Endodermal cell (in vitro differentiated cells): ENCODE results near the gene EGFR. TPM values are rescaled to one million over a fixed set of nuclear protein-coding genes. Genes with fewer than 3 reads are reported as not detected.

Experiments used
- DNase-seq: peaks from one replicate; pipeline ENCODE4 v3.0.0-alpha.2; 2017
- H3K27ac ChIP-seq: 2 replicates; pipeline ENCODE4 v1.5.1; 2013; ENCODE audit warnings: mild to moderate bottlenecking, low read depth, low read length, moderate library complexity
- H3K27me3 ChIP-seq: 2 replicates; pipeline ENCODE4 v1.6.1; 2013; ENCODE audit warnings: mild to moderate bottlenecking, low read length, moderate library complexity; ENCODE audit not compliant: insufficient read depth, control insufficient read depth, poor library complexity, severe bottlenecking
- H3K36me3 ChIP-seq: 2 replicates; pipeline ENCODE4 v1.7.0; 2013; ENCODE audit warnings: mild to moderate bottlenecking, low read length, moderate library complexity; ENCODE audit not compliant: control insufficient read depth, insufficient read depth
- H3K4me1 ChIP-seq: one replicate; pipeline ENCODE4 v1.7.0; 2013; ENCODE audit warnings: low read length; ENCODE audit not compliant: control insufficient read depth, insufficient read depth
- H3K4me3 ChIP-seq: 2 replicates; pipeline ENCODE4 v1.5.1; 2013; ENCODE audit warnings: mild to moderate bottlenecking, low read length, moderate library complexity
- H3K9ac ChIP-seq: 2 replicates; pipeline ENCODE4 v1.6.1; 2013; ENCODE audit warnings: mild to moderate bottlenecking, low read length, moderate library complexity; ENCODE audit not compliant: poor library complexity, severe bottlenecking; ENCODE audit errors: extremely low read depth
- H3K9me3 ChIP-seq: 2 replicates; pipeline ENCODE4 v1.6.1; 2013; ENCODE audit warnings: mild to moderate bottlenecking, low read length, moderate library complexity; ENCODE audit not compliant: control insufficient read depth
- H3K27ac Mint-ChIP-seq: 2 replicates; pipeline ENCODE4 v1.8.0; 2020; ENCODE audit warnings: mixed read lengths
- H3K27me3 Mint-ChIP-seq: 2 replicates; pipeline ENCODE4 v1.8.0; 2021; ENCODE audit warnings: mild to moderate bottlenecking, mixed read lengths; ENCODE audit not compliant: insufficient read depth
- H3K36me3 Mint-ChIP-seq: 2 replicates; pipeline ENCODE4 v1.8.0; 2020; ENCODE audit warnings: low read depth, mixed read lengths
- H3K4me1 Mint-ChIP-seq: 2 replicates; pipeline ENCODE4 v1.8.0; 2020; ENCODE audit warnings: mixed read lengths
- H3K4me3 Mint-ChIP-seq: 2 replicates; pipeline ENCODE4 v1.8.0; 2020; ENCODE audit warnings: mild to moderate bottlenecking, moderate library complexity, mixed read lengths
- H3K9me3 Mint-ChIP-seq: 2 replicates; pipeline ENCODE4 v1.8.0; 2020; ENCODE audit warnings: mild to moderate bottlenecking, mixed read lengths
- CTCF ChIP-seq: fragments of 200-600 bp; sonication (generic); conservative IDR thresholded peaks from 2 replicates; pipeline ENCODE4 v1.5.0; 2021; ENCODE audit warnings: antibody characterized with exemption, mild to moderate bottlenecking
- WGBS, 2 experiments: methylation state at CpG; one replicate each; pipeline versions ENCODE4 v1.1.5 to v1.1.7; 2013; ENCODE audit warnings: missing lambda C conversion rate in 2 of 2, mixed read lengths in 1 of 2; ENCODE audit not compliant: insufficient coverage in 1 of 2, insufficient read length in 1 of 2; 5-methylcytosine and 5-hydroxymethylcytosine counted together
- total RNA-seq, 2 donors: library from RNA; stranded (reverse); fragmentation: NEBNext Ultra II Directional in 1 of 2; extraction: Animal tissue kit (Norgen Biotek cat#: 25700) in 1 of 2; gene quantifications; 2 replicates in 1 of 2; 3 replicates in 1 of 2; pipeline ENCODE4 v1.2.1, GENCODE V29; 2021

The EGFR gene
- total RNA-seq, 2 donors from 2014 or later: 5.0 to 5.8 TPM

GRCh38 chr7:55206235-55207029, 187.6 kb downstream of the EGFR start:
- 88 to 89% methylated on average over 6 to 9 of the region's 9 CpGs for WGBS, 2 experiments
- Mint-ChIP-seq H3K27ac (no peak overlapping the region), H3K4me3 (no peak overlapping the region), H3K4me1 (no peaks in the 10 kb centered on the region), H3K27me3 (no peaks in the 10 kb centered on the region), H3K9me3 (no peaks in the 10 kb centered on the region), H3K36me3 (no peaks in the 10 kb centered on the region)
- Histone ChIP-seq H3K27ac (no peak overlapping the region), H3K27me3 (no peaks in the 10 kb centered on the region), H3K36me3 (peaks cover 8% of the 10 kb centered on the region), H3K9me3 (peaks cover 7% of the 10 kb centered on the region), H3K4me1 (no peaks in the 10 kb centered on the region), H3K9ac (no peak overlapping the region), H3K4me3 (no peak overlapping the region)
- no peak for DNase-seq
- no peak for TF ChIP-seq CTCF

DNA sequence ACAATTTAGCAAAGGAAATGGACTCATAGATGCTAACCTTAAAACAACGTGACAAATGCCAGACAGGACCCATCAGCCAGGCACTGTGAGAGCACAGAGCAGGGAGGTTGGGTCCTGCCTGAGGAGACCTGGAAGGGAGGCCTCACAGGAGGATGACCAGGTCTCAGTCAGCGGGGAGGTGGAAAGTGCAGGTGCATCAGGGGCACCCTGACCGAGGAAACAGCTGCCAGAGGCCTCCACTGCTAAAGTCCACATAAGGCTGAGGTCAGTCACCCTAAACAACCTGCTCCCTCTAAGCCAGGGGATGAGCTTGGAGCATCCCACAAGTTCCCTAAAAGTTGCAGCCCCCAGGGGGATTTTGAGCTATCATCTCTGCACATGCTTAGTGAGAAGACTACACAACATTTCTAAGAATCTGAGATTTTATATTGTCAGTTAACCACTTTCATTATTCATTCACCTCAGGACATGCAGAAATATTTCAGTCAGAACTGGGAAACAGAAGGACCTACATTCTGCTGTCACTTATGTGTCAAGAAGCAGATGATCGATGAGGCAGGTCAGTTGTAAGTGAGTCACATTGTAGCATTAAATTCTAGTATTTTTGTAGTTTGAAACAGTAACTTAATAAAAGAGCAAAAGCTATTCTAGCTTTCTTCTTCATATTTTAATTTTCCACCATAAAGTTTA, 188.8 kb downstream of the EGFR start:
- H3K27me3 ChIP-seq: no peaks in the 10 kb centered on the region
- H3K9ac ChIP-seq: no peak overlapping the region
- no peak overlapping the region for H3K4me3 Mint-ChIP-seq
- H3K27ac ChIP-seq: no peak overlapping the region
- H3K4me1 Mint-ChIP-seq: no peaks in the 10 kb centered on the region
- H3K36me3 ChIP-seq: peaks cover 8% of the 10 kb centered on the region
- no peak for DNase-seq
- 96 to 100% methylated on average over 2 to 4 of the region's 4 CpGs for WGBS, 2 experiments
- no peaks in the 10 kb centered on the region for H3K4me1 ChIP-seq
- no peaks in the 10 kb centered on the region for H3K9me3 Mint-ChIP-seq
- no peak for TF ChIP-seq CTCF
- H3K4me3 ChIP-seq: no peak overlapping the region
- H3K27ac Mint-ChIP-seq: no peak overlapping the region
- H3K27me3 Mint-ChIP-seq: no peaks in the 10 kb centered on the region
- H3K9me3 ChIP-seq: peaks cover 7% of the 10 kb centered on the region
- no peaks in the 10 kb centered on the region for H3K36me3 Mint-ChIP-seq

- H3K27me3 Mint-ChIP-seq: no peaks in the 10 kb centered on the region
- no peak overlapping the region for H3K4me3 Mint-ChIP-seq
- no peaks in the 10 kb centered on the region for H3K4me1 ChIP-seq
- H3K9me3 Mint-ChIP-seq: no peaks in the 10 kb centered on the region
- peaks cover 4% of the 10 kb centered on the region for H3K36me3 ChIP-seq
- no peaks in the 10 kb centered on the region for H3K4me1 Mint-ChIP-seq
- H3K36me3 Mint-ChIP-seq: no peaks in the 10 kb centered on the region
- no peak overlapping the region for H3K27ac Mint-ChIP-seq
- no peak for DNase-seq
- no peaks in the 10 kb centered on the region for H3K27me3 ChIP-seq
- no peak overlapping the region for H3K4me3 ChIP-seq
- peaks cover 3% of the 10 kb centered on the region for H3K9me3 ChIP-seq
- no peak for TF ChIP-seq CTCF
- H3K9ac ChIP-seq: no peak overlapping the region
- no peak overlapping the region for H3K27ac ChIP-seq
- 83 to 100% methylated on average over 1 to 3 of the region's 4 CpGs for WGBS, 2 experiments
These were observed 190.5 kb downstream of the EGFR start for GRCh38 chr7:55209366-55209765.
